GM13977 (cell line): ENCODE measurements around the gene IL36B.

ENCODE experiments used
- DNase-seq: peaks from one replicate; pipeline ENCODE4 v3.0.0; 2012; ENCODE audit warnings: low spot score
- in situ Hi-C: fragments of 300-500 bp; cut with MboI; formaldehyde crosslinking; loops from one replicate; pipeline ENCODE4 v1.12.0; 2022; ENCODE audit warnings: low sequenced_read_pairs, low pct_unique_long_range_greater_than_20kb, mixed read lengths, inconsistent platforms; ENCODE audit not compliant: unreplicated experiment
- TF ChIP-seq, protein P1 (sequence below): IDR thresholded peaks from 2 replicates; pipeline ENCODE4 v1.5.1; 2012; ENCODE audit warnings: mild to moderate bottlenecking, control low read depth; ENCODE audit not compliant: insufficient read depth; ENCODE audit errors: extremely low read depth, missing control alignments

IL36B gene

DNA sequence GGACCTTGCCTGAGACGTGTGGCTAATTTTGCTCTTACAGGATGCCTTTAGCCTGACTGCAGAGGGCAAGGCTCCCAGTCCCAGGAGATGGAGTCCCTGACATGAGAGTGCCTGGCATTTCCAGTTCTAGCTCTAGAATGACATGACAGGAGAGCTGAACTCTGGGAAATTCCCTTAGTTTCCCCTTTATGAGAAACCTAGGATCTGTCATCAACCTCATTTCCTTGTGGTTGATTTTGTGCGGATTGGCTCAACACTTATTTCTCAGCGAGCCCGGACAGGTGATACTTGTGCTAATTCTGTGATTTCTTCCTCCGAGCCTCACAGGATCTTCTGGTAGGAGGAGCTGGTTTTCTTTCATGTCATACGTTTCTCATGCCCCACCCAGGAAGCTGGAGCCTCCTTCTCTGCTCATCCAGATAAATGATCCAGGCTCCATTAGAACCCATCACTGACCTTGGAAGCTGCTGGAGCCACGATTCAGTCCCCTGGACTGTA lies 75.1 kb downstream of the IL36B start, which contains the start of gene IL36G:
Gene IL36G (plus strand): TSS at position 448 of the 498 bp plus-strand sequence. CDS start 633 bp downstream, outside the sequence.
- DNase-seq: no peak
- in situ Hi-C loops: no loop called here
- TF ChIP-seq, protein P1, sequence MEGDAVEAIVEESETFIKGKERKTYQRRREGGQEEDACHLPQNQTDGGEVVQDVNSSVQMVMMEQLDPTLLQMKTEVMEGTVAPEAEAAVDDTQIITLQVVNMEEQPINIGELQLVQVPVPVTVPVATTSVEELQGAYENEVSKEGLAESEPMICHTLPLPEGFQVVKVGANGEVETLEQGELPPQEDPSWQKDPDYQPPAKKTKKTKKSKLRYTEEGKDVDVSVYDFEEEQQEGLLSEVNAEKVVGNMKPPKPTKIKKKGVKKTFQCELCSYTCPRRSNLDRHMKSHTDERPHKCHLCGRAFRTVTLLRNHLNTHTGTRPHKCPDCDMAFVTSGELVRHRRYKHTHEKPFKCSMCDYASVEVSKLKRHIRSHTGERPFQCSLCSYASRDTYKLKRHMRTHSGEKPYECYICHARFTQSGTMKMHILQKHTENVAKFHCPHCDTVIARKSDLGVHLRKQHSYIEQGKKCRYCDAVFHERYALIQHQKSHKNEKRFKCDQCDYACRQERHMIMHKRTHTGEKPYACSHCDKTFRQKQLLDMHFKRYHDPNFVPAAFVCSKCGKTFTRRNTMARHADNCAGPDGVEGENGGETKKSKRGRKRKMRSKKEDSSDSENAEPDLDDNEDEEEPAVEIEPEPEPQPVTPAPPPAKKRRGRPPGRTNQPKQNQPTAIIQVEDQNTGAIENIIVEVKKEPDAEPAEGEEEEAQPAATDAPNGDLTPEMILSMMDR: no peak
